ENCODE results near the gene APBA2.
"Not testable (repeated sequence)": the region's sequence is repeated elsewhere in the genome, so short reads cannot be mapped to it uniquely, and the experiment has no call there.

APBA2 gene

DNA sequence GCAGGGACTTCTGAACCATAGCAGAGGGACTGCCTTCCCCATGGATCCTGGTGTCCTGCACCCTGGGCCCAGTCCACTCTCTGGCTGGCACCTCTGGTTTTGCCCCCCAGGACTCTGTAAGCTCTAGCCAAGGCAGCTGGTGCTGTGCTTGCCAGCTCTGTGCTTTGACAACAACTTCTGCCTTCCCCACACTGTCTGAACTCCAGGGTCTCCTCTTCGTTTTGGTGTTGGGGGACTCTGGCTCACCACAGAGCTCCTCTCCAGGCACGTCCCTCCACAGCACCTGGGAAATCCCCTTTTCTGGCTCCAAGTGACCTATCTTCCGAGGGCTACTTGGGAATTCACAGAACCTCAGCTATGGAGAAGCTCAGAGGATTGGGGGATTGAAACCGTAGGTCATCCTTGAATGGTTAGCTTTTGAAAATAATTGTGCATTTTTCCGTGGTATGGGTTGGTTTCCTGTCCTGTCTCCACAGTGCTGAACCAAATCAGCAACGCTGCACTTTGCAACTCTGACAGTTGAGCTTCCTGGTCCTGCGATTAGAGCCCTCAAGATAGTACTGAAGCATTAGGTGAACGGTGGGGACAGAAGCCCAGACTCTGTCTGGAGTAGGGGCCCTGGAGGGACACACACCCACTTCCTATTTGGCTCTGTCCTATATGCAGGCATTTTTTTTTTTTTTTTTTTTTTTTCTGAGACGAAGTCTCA is 152.4 kb downstream of the APBA2 start:
- DNase-seq (ENCODE audit: low read depth), result no peak

DNA sequence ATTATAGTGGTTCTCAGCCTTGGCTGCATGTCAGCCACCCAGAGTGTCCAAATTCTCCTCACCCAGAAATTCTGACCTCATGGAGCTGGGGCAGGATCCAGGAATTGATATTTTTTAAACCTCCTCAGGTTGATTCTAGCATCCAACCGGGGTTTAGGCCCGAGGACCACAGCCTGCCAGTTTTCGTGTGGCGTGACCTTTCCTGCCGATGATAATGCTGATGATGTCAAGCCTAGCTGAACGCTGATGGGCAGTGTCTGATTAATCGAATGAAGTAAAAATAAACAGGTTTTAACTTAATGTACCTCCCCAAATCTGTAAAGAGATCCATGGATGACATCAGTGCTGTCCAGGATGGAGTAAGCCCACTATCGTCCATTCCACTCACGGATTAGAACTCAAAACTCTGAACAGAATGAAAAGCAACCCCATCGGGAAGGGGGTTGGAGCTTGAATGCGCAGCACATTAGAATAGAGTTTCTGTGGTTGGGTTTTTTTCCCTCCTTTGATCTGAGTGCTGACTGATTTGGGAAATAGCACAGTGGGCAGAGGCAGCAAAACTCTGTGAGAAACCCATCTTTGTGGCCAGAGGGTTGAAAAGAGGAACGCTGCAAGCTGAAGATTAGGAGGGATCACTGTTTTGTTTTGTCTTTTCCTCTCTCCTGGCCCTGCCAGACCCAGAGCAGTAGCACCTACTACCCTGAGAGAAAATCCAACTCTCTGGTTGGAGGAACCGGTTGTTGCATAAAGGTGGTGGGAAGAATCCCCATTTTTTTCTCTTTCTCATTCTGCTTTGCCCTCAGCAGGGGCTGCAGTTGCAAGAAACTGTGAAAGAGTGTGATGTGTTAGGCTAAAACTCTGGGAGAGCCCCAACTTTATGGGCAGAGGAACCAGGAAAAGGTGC is 153.9 kb downstream of the APBA2 start:
- DNase-seq (ENCODE audit: low read depth), result no peak

DNA sequence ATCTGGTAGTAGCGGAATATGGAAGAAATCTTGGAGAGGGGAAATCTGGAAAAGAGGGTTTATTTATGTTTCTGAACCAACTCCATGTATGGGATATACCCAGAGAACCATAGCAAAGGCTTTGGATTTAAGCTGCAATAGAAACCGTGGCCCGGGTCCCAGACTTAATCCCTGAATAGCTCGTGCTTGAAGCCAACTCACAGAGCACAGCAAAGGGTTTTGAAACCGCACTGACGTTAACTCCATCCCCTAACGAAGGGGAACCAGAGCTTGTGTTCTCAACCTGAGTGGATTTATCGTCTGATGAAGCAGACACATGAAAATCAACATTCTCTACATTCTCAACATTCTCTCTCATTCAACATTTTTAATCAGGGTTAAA is 154.6 kb downstream of the APBA2 start:
- DNase-seq (ENCODE audit: low read depth), result peak; percentile 83

DNA sequence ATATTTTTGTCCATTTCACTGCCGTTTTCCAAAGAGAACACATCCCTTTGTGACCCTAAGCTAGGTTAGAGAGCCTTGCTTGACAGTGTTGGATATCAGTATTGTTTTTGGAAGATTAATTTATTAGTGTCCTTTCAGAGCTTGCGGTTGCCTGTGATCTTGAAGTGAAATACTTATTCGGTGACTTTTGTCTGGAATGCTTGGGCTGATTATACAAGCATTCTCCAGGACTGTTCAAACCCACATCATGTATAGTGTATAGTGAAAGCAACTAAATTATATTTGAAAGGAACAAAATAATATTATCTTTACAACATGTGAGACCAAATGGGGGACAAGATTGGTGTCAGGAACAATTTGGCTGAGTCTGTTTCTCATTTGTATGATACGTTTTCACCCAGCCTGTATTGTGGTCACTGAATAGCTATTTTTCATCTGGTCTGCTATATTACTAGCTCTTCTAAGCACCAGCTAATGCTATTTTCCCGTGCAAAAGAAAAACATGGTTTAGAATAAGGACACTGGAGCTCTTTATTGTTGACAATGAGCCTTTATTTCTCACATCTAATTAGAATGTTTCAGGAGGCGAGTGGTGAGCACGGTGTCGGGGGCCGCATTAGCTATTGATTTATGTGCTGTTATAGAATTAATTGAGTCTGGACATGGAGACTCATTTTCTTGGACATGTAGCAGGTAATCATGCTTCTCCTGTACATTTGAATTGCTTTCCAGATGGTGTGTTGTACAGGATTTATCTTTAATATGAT is 158.1 kb downstream of the APBA2 start:
- peak; percentile 63 for DNase-seq (ENCODE audit: low read depth)

DNA sequence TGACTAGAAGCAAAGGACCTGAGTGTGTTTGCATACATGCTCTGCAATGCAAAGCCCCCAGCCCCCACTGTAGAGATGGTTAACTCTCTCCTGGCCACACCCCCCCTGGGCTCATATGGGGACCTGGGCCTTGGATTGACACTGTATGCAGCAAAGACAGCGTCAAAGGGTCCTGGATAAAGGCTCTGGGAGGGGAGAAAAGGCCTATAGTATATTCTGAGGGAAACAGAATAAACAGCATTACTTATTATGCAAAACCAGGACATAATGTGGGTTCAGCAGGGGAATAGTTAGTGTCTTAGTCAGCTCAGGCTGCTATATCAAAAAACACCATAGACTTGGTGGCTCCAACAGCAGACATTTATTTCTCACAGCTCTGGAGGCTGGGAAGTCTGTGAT is 158.7 kb downstream of the APBA2 start:
- DNase-seq (ENCODE audit: low read depth), result peak; percentile 38

DNA sequence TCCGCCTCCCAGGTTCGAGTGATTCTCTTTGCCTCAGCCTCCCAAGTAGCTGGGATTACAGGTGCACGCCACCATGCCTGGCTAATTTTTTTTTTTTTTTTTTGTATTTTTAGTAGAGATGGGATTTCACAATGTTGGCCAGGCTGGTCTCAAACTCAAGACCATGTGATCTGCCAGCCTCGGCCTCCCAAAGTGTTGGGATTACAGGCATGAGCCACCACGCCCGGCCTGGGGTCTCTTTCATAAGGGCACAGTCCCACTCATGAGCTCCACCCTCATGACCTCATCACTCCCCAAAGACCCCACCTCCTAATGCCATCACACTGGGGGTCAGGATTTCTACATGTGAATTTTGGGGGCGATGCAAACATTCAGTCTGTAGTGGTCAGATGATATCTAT is 159.4 kb downstream of the APBA2 start:
- DNase-seq (ENCODE audit: low read depth), result not testable (repeated sequence)

DNA sequence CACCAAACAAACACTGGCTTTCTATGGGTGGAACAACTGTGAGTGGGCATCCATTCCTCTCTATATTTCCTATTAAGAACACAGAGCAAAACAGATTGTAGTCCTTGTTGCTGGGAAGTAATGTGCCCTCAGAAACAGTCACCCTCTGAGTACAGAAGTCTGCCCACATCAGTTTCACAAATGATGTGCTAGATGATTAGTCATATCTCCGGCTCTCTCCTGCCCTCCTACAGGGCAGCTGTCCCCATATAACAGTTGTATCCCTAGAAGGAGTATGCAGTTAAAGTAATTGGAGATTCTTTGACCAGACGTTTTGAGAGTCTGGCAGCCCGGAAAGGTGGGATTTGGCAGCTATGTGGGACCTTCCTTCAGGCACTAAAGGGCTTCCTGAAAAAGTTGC is 159.9 kb downstream of the APBA2 start:
- peak; percentile 31 for DNase-seq (ENCODE audit: low read depth)

DNA sequence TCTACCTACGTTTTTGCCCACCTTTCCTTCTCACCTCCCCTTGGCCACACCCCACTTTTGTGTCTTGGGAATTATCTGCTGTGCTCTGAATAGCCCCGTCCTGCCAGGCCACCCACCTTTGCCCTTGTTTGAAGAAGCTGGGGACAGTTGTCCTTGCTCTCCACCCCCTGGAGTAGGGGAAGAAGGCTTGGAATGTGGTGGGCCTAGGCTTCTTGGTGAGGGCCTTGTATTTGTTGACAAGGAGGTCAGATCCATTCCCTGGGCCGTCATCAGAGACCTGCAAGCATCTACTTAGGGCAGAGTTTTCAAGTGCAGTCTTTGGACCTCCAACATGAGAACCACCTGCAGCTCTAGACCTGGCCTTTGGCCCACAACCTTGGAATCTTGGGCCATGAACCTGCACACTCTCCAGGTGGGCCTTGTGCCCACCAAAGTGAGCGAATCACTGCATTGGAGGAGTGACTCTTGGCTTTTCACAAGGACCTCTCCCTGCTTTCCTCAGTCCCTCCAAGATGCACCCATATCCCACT is 160.6 kb downstream of the APBA2 start:
- DNase-seq (ENCODE audit: low read depth), result no peak

DNA sequence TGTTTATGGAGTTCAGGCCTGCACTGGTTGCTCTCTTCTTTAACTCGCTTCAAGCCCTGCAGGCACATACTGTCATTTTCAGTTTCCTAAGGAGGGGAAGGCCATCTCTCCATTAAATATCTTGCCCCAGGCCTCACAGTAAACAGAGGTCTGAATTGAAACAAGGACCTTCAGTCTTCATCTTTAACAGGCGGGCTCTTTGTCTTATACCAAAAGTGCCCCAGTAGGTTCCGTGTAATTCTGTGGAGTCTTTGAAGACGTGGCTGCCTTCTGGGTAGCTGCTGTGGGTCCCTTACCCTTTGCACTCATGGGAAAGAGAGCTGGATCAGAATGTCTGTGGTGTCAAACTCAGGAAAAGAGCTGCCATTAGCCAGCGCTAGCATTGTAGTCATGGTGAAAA is 161.2 kb downstream of the APBA2 start:
- DNase-seq (ENCODE audit: low read depth), result no peak

DNA sequence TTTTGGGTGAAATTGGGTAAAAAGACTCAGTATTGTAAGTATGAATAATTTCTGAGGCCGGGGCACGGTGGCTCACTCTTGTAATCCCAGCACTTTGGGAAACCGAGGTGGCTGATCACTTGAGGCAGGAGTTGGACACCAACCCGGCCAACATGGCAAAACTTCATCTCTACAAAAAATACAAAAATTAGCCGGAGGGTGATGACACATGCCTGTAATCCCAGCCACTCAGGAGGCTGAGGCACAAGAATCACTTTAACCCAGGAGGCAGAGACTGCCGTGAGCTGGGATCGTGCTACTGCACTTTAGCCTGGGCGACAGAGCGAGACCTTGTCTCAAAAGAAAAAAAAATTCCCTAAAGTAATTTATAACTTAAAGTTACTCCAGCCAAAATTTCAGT is 162.2 kb downstream of the APBA2 start:
- DNase-seq (ENCODE audit: low read depth), result no peak

DNA sequence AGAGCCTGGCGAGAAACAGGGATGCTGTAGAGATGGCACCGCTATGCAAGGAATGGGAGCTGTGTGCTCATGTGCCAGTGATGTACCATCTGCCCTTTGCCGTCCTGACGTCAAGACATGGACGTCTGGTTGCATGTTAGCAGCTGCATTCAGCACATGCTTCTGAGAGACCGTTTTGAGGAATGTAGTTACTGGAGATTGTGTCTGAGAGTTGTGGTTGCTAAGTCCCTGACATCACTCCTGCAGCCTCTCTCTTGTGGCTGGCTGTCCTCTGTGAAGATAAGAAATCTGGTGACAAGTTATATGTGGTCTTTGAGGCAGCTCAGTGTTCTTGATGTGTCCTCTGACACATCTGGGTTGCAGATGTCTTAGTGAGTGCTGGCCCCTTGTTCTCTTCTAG is 165.1 kb downstream of the APBA2 start:
- DNase-seq (ENCODE audit: low read depth), result peak; percentile 56

DNA sequence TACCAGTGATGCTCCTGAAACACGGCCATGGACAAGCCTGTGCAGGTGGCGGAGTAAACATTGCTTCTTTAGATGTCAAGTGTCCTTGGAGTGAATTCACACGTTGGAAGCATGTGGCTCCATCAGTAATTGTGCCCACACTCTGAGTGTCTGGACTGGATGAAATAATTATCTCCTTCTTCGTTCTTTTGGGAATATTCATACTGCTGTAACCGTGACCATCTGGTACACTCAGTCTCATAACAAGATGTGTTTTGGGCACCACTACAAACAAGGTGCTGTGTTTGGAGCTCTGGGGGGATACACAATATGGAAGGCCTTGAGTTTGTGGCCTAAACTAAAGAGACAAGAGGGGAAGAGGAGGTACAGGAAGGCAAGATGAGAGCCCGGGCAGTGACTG is 165.6 kb downstream of the APBA2 start:
- DNase-seq (ENCODE audit: low read depth), result no peak

DNA sequence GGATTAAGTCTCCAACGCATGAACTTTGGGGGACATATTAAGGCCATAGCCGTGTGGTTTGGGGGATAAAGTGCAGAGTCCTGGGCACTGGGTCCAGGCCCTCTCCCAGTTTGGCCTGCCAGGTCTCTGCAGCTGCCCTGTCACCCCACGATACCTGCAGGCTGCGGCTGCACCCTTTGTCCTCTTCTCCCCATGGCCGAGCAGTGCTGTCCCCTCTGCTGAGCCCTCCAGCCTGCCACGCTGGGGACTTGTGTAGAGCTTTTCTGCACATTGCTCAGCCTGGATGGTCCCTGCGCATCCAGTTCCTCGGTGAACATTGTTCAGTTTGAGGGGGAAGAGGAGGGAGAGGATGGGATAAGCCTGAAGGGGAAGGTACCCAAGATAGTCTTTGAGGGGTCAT is 167.2 kb downstream of the APBA2 start:
- DNase-seq (ENCODE audit: low read depth), result no peak

DNA sequence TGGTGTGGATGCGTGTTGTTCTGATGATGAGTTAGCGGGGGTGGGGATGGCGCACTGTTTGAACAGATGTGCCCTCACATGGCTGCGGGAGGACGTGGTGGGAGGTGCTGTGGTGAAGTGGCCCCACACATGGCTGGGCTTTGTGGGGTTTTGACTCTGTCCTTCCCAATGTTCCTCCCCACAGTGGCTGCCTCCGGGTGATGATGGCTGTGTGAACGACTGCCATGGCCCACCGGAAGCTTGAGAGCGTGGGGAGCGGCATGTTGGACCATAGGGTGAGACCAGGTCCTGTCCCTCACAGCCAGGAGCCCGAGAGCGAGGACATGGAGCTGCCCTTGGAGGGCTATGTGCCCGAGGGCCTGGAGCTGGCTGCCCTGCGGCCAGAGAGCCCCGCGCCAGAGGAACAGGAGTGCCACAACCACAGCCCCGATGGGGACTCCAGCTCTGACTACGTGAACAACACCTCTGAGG is 167.9 kb downstream of the APBA2 start:
- DNase-seq (ENCODE audit: low read depth), result no peak

DNA sequence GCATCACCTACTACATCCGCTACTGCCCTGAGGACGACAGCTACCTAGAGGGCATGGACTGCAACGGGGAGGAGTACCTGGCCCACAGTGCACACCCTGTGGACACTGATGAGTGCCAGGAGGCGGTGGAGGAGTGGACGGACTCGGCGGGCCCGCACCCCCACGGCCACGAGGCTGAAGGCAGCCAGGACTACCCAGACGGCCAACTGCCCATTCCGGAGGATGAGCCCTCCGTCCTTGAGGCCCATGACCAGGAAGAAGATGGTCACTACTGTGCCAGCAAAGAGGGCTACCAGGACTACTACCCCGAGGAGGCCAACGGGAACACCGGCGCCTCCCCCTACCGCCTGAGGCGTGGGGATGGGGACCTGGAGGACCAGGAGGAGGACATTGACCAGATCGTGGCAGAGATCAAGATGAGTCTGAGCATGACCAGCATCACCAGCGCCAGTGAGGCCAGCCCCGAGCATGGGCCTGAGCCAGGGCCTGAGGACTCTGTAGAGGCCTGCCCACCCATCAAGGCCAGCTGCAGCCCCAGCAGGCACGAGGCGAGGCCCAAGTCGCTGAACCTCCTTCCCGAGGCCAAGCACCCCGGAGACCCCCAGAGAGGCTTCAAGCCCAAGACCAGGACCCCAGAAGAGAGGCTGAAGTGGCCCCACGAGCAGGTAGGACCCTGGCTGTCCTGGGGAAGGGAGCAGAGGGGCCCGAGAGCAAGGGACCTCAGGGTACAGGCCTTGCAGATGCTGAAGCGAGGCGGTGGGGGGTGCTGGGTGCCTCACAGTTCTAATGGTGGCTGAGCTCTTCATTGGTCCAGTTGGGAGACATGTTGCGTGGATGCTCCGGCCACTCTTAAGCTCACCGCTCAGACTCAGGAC is 168.6 kb downstream of the APBA2 start:
- DNase-seq (ENCODE audit: low read depth), result no peak

DNA sequence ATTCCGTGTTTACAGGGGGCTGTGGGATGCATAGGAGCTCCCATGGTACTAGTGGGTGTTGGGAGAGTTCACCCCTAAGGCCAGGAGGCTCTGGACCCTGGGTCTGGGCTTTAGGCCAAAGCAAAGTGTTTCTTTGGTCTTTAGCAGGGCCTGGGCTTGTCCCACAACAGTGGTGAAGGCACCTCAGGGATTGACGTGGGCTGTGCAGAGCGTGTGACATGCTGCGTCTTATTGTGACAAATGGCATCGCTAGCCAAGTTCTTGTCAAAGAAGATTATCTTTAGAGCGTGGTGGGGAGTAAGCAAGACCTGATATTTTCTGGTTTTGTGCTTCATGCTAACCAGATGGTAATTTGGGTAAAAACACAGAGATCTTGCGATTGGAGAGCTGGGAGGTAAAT is 170.1 kb downstream of the APBA2 start:
- no peak for DNase-seq (ENCODE audit: low read depth)

DNA sequence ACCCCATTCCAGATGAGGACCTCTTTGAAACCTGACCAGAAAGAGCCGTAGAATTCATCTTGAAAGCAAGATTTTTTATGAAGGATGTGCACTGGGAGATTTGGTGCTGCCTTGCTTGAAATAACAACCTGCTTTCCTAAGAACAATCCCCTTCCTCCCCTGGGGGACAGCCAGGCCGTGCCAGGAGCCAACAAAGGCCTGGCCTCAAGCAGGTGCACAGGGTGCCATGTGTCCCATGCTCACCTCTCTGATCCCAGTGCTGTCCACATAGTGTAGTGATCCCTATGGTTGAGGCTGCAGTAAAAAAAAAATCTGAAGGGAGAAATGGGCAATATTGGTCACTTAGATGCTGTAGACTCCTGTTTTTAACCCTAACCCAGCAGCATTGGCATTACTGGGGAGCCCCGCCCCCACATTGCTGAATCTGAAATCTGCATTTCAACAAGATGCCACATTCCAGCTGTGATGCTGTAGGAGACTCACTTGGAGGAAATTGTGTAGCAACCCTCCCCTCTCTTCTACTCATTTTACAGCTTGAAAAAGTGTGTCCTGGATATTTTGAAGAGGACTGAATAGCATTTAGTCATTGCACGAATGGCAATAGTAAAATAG is 171.2 kb downstream of the APBA2 start:
- DNase-seq (ENCODE audit: low read depth), result no peak

DNA sequence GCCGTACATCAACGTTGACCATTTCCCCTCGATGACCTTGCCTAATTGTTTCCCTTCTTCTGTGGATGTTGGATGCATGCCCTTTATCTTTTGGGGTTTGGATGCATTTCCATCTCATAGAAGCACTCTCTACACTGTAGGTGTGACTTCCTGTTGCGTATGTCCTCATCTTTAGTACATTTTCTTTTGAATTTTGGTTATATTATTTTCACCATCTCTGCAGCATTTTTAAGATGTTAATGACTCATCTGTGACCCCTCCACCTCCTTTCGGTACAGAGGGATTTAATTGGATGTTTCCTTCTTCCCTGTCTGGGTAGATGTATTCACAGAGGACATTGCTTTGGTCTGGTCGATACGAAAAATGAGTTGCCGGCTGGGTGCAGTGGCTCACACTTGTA is 172.1 kb downstream of the APBA2 start:
- DNase-seq (ENCODE audit: low read depth), result no peak

DNA sequence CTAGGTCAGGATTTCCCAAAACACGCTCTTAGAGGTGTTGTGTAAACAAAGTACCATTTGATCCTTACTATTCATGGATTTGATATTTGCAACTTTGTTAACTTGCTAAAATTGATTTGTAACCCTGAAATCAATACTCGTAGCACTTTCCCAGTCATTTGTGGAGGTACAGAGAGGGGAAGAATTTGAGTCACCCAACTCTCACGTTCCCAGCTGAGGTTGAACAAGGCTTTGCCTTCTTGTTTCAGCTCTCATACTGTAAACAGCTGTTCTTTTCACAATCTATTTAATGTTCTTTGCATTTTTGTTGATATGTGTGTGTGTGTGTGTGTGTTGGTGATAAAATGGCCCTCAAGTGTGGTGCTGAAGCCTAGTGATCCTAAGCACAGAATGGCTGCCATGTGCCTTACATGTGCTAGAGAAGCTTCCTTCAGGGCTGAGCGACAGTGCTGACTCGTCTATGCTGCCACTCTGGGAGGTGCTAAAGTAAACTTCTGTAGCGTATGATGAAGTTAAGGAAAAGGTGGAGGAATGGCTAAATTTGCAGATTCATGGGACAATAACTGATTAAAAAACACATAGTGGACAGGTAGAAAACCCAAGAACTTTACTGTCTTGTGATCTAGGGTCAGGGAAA is 173.2 kb downstream of the APBA2 start:
- no peak for DNase-seq (ENCODE audit: low read depth)

DNA sequence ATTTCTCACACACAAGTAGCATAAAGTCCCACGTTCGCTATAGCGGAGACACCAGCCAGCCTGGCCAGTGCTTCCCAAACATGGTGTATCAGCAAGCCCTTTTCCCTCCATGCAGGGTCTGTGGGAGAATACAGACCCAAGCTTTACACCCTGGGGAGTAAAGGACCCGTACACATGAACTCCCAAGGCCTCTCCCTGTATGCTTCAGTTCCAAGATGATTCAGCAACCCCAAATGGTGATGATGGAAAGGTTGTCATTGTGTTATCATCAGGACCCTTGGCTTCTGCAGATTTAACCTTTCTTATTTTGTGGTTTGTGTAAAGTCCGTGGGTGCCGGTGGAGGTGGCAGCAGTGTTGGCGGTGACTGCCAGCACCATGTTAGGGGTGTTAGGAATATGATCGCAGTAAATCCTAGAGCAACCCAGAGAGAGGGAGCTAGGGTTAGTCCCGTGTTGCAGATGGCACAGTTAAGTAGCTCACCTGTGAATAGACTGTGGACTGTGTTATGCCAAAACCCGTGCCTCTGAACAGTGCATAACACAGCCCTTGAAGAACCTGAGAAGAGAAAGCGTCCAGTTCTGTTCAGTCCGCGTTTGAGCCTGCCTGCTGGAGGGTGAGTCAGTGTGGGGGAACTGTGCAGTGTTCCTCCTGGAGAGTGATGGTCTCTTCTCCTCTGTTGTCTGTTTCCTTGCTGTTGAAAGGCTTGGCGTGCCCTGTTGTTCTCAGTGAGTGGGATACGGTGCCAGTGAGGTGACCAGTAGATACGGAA is 174.3 kb downstream of the APBA2 start:
- no peak for DNase-seq (ENCODE audit: low read depth)
